Measurements from ENCODE around the gene CD79B.

Gene CD79B

DNA sequence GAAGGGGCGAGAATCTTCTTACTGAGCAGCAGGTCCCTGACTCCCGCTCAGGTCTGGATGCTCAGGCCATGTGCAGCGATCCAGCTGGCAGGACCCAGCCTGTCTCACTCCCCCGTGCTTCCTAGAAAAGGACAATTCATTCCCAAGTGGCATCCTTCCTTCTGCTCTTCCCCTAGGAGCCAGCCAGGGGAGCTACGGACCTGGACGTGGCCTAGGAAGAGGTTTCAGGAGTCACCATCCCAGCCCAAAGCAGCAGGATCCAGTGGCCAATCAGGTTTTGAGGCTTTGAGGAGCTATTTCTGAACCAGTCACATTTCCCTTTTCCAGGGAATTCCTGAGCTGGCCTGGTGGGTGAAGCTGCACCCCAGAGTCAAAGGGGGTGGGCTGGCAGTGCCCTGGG is 7.8 kb upstream of the CD79B start:
- H3K4me3 ChIP-seq (IDR thresholded peaks at IDR 0.05; ENCODE audit: insufficient read depth, low read depth, low read length) = no peak overlapping the region
- no peaks in the 10 kb centered on the region for H3K36me3 ChIP-seq (ENCODE audit: insufficient read depth)
- H4K20me1 ChIP-seq (ENCODE audit: insufficient read depth) = no peaks in the 10 kb centered on the region
- H3K27ac ChIP-seq = no peak overlapping the region
- no peaks in the 10 kb centered on the region for H3K4me1 ChIP-seq (ENCODE audit: low read depth, poor library complexity, severe bottlenecking)
- H3K9ac ChIP-seq = no peak overlapping the region
- H3K79me2 ChIP-seq (ENCODE audit: insufficient read depth, low read depth) = no peaks in the 10 kb centered on the region
- H2AFZ ChIP-seq (ENCODE audit: low read depth) = no peak overlapping the region
- peaks cover 2% of the 10 kb centered on the region; the same call in 1 of the 2 replicates for H3K27me3 ChIP-seq (ENCODE audit: insufficient read depth, low read depth)
- no peak overlapping the region for H3K4me2 ChIP-seq
- TF ChIP-seq CTCF (conservative IDR thresholded peaks at IDR 0.05; ENCODE audit: low read depth, low read length) = no peak

DNA sequence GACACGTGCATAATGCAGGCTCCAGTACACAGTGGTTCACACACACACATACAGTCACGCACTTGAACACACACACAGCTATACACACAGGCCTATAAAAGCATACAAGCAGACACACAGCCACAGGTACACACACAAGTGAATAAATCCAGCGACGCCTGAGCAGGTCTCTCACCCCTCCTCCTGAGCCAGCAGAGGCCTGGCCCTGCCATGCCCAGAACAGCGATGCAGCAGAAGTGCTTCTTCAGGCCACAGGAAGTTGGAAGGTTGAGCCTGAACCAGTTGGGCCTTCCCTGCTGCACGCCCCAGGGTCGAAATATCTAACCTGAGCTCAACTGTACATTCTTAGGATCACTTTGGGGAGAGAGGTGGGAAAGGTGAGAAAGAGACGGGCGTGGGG is 7.3 kb upstream of the CD79B start:
- no peak overlapping the region for H3K9ac ChIP-seq
- H3K4me1 ChIP-seq (ENCODE audit: low read depth, poor library complexity, severe bottlenecking) = no peaks in the 10 kb centered on the region
- no peaks in the 10 kb centered on the region; the same call in 1 of the 2 replicates for H3K27me3 ChIP-seq (ENCODE audit: insufficient read depth, low read depth)
- H3K4me2 ChIP-seq = no peak overlapping the region
- no peak overlapping the region for H2AFZ ChIP-seq (ENCODE audit: low read depth)
- no peaks in the 10 kb centered on the region for H3K36me3 ChIP-seq (ENCODE audit: insufficient read depth)
- no peak for TF ChIP-seq CTCF (conservative IDR thresholded peaks at IDR 0.05; ENCODE audit: low read depth, low read length)
- H3K27ac ChIP-seq = no peak overlapping the region
- H3K4me3 ChIP-seq (IDR thresholded peaks at IDR 0.05; ENCODE audit: insufficient read depth, low read depth, low read length) = no peak overlapping the region
- no peaks in the 10 kb centered on the region for H3K79me2 ChIP-seq (ENCODE audit: insufficient read depth, low read depth)
- no peaks in the 10 kb centered on the region for H4K20me1 ChIP-seq (ENCODE audit: insufficient read depth)

DNA sequence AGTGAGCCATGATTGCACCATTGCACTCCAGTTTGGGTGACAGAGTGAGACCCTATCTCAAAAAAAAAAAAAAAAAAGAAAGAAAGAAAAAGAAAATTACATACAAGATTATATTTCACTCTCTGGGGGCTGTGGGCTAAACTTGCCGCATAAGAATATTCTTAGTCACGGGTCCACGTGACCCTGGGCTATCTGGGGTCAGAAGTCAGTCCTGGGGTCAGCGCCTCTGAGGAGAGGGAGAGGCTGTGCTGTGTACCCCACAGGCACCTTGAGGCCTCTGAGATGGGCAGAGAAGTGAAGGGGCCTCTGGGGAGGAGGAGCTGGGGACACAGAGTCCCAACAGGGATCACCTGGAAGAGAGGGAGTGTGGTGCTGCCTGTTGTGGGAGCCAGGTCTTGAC is 5.8 kb upstream of the CD79B start:
- no peaks in the 10 kb centered on the region for H3K4me1 ChIP-seq (ENCODE audit: low read depth, poor library complexity, severe bottlenecking)
- H4K20me1 ChIP-seq (ENCODE audit: insufficient read depth) = no peaks in the 10 kb centered on the region
- H3K79me2 ChIP-seq (ENCODE audit: insufficient read depth, low read depth) = no peaks in the 10 kb centered on the region
- no peak overlapping the region for H3K9ac ChIP-seq
- no peak for TF ChIP-seq CTCF (conservative IDR thresholded peaks at IDR 0.05; ENCODE audit: low read depth, low read length)
- H2AFZ ChIP-seq (ENCODE audit: low read depth) = no peak overlapping the region
- no peaks in the 10 kb centered on the region; the same call in 1 of the 2 replicates for H3K27me3 ChIP-seq (ENCODE audit: insufficient read depth, low read depth)
- no peaks in the 10 kb centered on the region for H3K36me3 ChIP-seq (ENCODE audit: insufficient read depth)
- H3K27ac ChIP-seq = no peak overlapping the region
- H3K4me3 ChIP-seq (IDR thresholded peaks at IDR 0.05; ENCODE audit: insufficient read depth, low read depth, low read length) = no peak overlapping the region
- no peak overlapping the region for H3K4me2 ChIP-seq

DNA sequence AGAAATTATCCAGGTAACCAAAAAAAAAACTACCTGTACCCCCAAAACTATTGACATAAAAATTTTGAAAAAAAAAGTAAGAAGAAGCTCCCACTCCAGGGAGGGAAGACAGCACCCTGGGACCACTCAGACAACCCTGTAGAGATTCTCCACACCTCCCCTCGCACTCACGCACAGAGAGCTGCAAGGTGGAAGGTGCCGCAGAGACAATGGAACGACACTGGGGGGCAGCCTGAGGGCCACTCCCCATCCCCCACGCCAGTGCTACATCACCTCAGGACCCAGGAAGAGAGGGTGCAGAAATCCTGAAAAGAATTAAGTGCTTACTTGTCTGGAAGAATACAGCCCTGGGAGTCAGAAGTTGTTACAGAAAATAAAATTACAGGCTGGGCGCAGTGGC is 5.2 kb upstream of the CD79B start:
- no peak overlapping the region for H3K4me3 ChIP-seq (IDR thresholded peaks at IDR 0.05; ENCODE audit: insufficient read depth, low read depth, low read length)

More for the DNA sequence above, 5.2 kb upstream of the CD79B start:
- no peaks in the 10 kb centered on the region; the same call in 1 of the 2 replicates for H3K27me3 ChIP-seq (ENCODE audit: insufficient read depth, low read depth)
- H2AFZ ChIP-seq (ENCODE audit: low read depth) = no peak overlapping the region
- no peaks in the 10 kb centered on the region for H3K4me1 ChIP-seq (ENCODE audit: low read depth, poor library complexity, severe bottlenecking)
- TF ChIP-seq CTCF (conservative IDR thresholded peaks at IDR 0.05; ENCODE audit: low read depth, low read length) = no peak
- no peak overlapping the region for H3K9ac ChIP-seq
- no peak overlapping the region for H3K27ac ChIP-seq
- no peaks in the 10 kb centered on the region for H3K79me2 ChIP-seq (ENCODE audit: insufficient read depth, low read depth)
- no peaks in the 10 kb centered on the region for H3K36me3 ChIP-seq (ENCODE audit: insufficient read depth)
- no peaks in the 10 kb centered on the region for H4K20me1 ChIP-seq (ENCODE audit: insufficient read depth)
- H3K4me2 ChIP-seq = no peak overlapping the region

Measured in KMS-11 (cell line).